DOHH2 (cell line): ENCODE data around the gene GPR148.
A peak's percentile ranks its signal among the peaks of the same experiment; 100 is the strongest.

Source experiments
- H3F3A ChIP-seq: fragments of 200-600 bp; sonication (generic), shearing (Covaris generic); 2 replicates; pipeline ENCODE4 v1.6.0; 2016; ENCODE audit warnings: antibody characterized with exemption, mild to moderate bottlenecking; ENCODE audit not compliant: control insufficient read depth, insufficient read depth
- H3K27ac ChIP-seq: fragments of 200-600 bp; sonication (generic); 2 replicates; pipeline ENCODE4 v1.5.1; 2014; ENCODE audit warnings: low read depth, mild to moderate bottlenecking, low read length, moderate library complexity
- H3K27me3 ChIP-seq: fragments of 200-600 bp; sonication (generic); 2 replicates; pipeline ENCODE4 v1.6.1; 2014; ENCODE audit warnings: mild to moderate bottlenecking, low read length, mixed read lengths; ENCODE audit not compliant: control insufficient read depth
- H3K36me3 ChIP-seq: fragments of 200-600 bp; sonication (generic); 2 replicates; pipeline ENCODE4 v1.6.1; 2014; ENCODE audit warnings: mild to moderate bottlenecking, low read length, moderate library complexity, mixed read lengths; ENCODE audit not compliant: control insufficient read depth
- H3K4me1 ChIP-seq: fragments of 200-600 bp; sonication (generic); 2 replicates; pipeline ENCODE4 v1.6.1; 2014; ENCODE audit warnings: mild to moderate bottlenecking, low read length, mixed read lengths; ENCODE audit not compliant: control insufficient read depth
- H3K4me2 ChIP-seq: fragments of 200-600 bp; sonication (generic); 2 replicates; pipeline ENCODE4 v1.6.0; 2014; ENCODE audit warnings: mild to moderate bottlenecking, low read length, moderate library complexity
- H3K4me3 ChIP-seq: fragments of 200-600 bp; sonication (generic); 2 replicates; pipeline ENCODE4 v1.5.1; 2014; ENCODE audit warnings: mild to moderate bottlenecking, low read length, mixed read lengths
- H3K79me2 ChIP-seq: fragments of 200-600 bp; sonication (generic); 2 replicates; pipeline ENCODE4 v1.6.1; 2014; ENCODE audit warnings: mild to moderate bottlenecking, low read length, mixed read lengths; ENCODE audit not compliant: control insufficient read depth
- H3K9me2 ChIP-seq: fragments of 200-600 bp; sonication (generic); replicated peaks from 2 replicates; pipeline ENCODE4 v1.6.1; 2014; ENCODE audit warnings: mild to moderate bottlenecking, low read length, mixed read lengths; ENCODE audit not compliant: control insufficient read depth
- H3K9me3 ChIP-seq: fragments of 200-600 bp; sonication (generic); 2 replicates; pipeline ENCODE4 v1.6.1; 2014; ENCODE audit warnings: antibody characterized with exemption, low read length, mixed read lengths; ENCODE audit not compliant: control insufficient read depth, insufficient read depth
- H4K20me1 ChIP-seq: fragments of 200-600 bp; sonication (generic); 2 replicates; pipeline ENCODE4 v1.6.0; 2014; ENCODE audit warnings: low read depth, mild to moderate bottlenecking, antibody characterized with exemption, low read length, moderate library complexity; ENCODE audit not compliant: control insufficient read depth, insufficient read depth
- CTCF ChIP-seq: fragments of 200-600 bp; sonication (generic); IDR thresholded peaks from one replicate; pipeline ENCODE4 v1.5.1; 2014; ENCODE audit warnings: antibody characterized with exemption, mild to moderate bottlenecking, low read depth, low read length; ENCODE audit not compliant: poor library complexity, severe bottlenecking
- EZH2phosphoT487 ChIP-seq: fragments of 200-600 bp; sonication (generic); IDR thresholded peaks from 2 replicates; pipeline ENCODE4 v1.6.1; 2017; ENCODE audit warnings: borderline replicate concordance, mild to moderate bottlenecking, antibody characterized with exemption, low read length, moderate library complexity, mixed read lengths

Gene GPR148

GRCh38 chr2:130720036-130720435, 8.8 kb upstream of the GPR148 start:
- Histone ChIP-seq H3K36me3 (no peaks in the 10 kb centered on the region), H3K4me2 (no peak overlapping the region), H3K4me1 (no peaks in the 10 kb centered on the region), H3F3A (no peaks in the 10 kb centered on the region), H3K4me3 (no peak overlapping the region), H3K9me3 (no peaks in the 10 kb centered on the region), H3K9me2 (no peaks in the 10 kb centered on the region), H4K20me1 (no peaks in the 10 kb centered on the region), H3K79me2 (no peaks in the 10 kb centered on the region), H3K27ac (no peak overlapping the region), H3K27me3 (no peaks in the 10 kb centered on the region)
- TF ChIP-seq EZH2phosphoT487 (no peak), CTCF (no peak)

GRCh38 chr2:130720528-130720927, 8.3 kb upstream of the GPR148 start:
- Histone ChIP-seq H3K4me1 (no peaks in the 10 kb centered on the region), H3K9me3 (no peaks in the 10 kb centered on the region), H3K4me3 (no peak overlapping the region), H3K4me2 (no peak overlapping the region), H3K36me3 (no peaks in the 10 kb centered on the region), H3F3A (no peaks in the 10 kb centered on the region), H3K9me2 (no peaks in the 10 kb centered on the region), H4K20me1 (no peaks in the 10 kb centered on the region), H3K27me3 (no peaks in the 10 kb centered on the region), H3K27ac (no peak overlapping the region), H3K79me2 (no peaks in the 10 kb centered on the region)
- TF ChIP-seq EZH2phosphoT487 (no peak), CTCF (no peak)

GRCh38 chr2:130724455-130724854, 4.4 kb upstream of the GPR148 start:
- Histone ChIP-seq H3K4me3 (no peak overlapping the region), H3K4me1 (peaks cover 9% of the 10 kb centered on the region), H3K36me3 (no peaks in the 10 kb centered on the region), H3K9me3 (no peaks in the 10 kb centered on the region), H3K79me2 (no peaks in the 10 kb centered on the region), H3F3A (no peaks in the 10 kb centered on the region), H4K20me1 (no peaks in the 10 kb centered on the region), H3K27ac (no peak overlapping the region), H3K4me2 (no peak overlapping the region), H3K9me2 (no peaks in the 10 kb centered on the region), H3K27me3 (0 out of 2 replicates have a peak, but pooled peaks cover 11% of the 10 kb centered on the region)
- TF ChIP-seq EZH2phosphoT487 (no peak), CTCF (no peak)

GRCh38 chr2:130726614-130727180, 2.2 kb upstream of the GPR148 start:
- Histone ChIP-seq H3K4me2 (peak overlapping the region; percentile 66), H3K36me3 (no peaks in the 10 kb centered on the region), H3K9me3 (no peaks in the 10 kb centered on the region), H3K4me1 (peaks cover 9% of the 10 kb centered on the region), H3K79me2 (no peaks in the 10 kb centered on the region), H3F3A (no peaks in the 10 kb centered on the region), H3K9me2 (no peaks in the 10 kb centered on the region), H4K20me1 (no peaks in the 10 kb centered on the region), H3K27me3 (0 out of 2 replicates have a peak, but pooled peaks cover 11% of the 10 kb centered on the region), H3K4me3 (peak overlapping the region; percentile 65), H3K27ac (no peak overlapping the region)
- TF ChIP-seq EZH2phosphoT487 (no peak), CTCF (no peak)
